Mesenteric fat pad (tissue), 1 donor: Measurements from ENCODE around the gene RTCB. TPM values are rescaled to one million over a fixed set of nuclear protein-coding genes. Genes with fewer than 3 reads are reported as not detected.

ENCODE experiments used
- DNase-seq: peaks from one replicate; pipeline ENCODE4 v3.0.0-alpha.2; 2020; ENCODE audit warnings: low spot score
- total RNA-seq: library from RNA; stranded (reverse); fragmentation: NEBNext Ultra II Directional; extraction: Animal tissue kit (Norgen Biotek cat#: 25700); gene quantifications from one replicate; pipeline ENCODE4 v1.2.1, GENCODE V29; 2021
- donor health status: DM: yes; HTN: yes; CAD: no.

RTCB gene
- total RNA-seq, 1 donor from 2014 or later = 55.1 TPM

GRCh38 chr22:32340411-32340810 lies 71.6 kb downstream of the RTCB start:
- peak; percentile 73 for DNase-seq

GRCh38 chr22:32339190-32340012 lies 72.6 kb downstream of the RTCB start:
- DNase-seq = peak; percentile 62

- DNase-seq = no peak
These were observed 73.3 kb downstream of the RTCB start for GRCh38 chr22:32338757-32339156.

Other genes starting within 250 kb of the RTCB start
- not detected for gene RFPL2, start 207.2 kb downstream of the RTCB start, total RNA-seq
- 1.1 TPM for gene SLC5A4, start 156.9 kb downstream of the RTCB start, total RNA-seq
- gene RFPL3, start 54.4 kb downstream of the RTCB start, total RNA-seq = not detected
- gene BPIFC, start 52.2 kb upstream of the RTCB start, total RNA-seq = not detected
- gene FBXO7, start 62.6 kb upstream of the RTCB start, total RNA-seq = 73.3 TPM